Measurements from ENCODE around the gene ATF6. TPM values are rescaled to one million over a fixed set of nuclear protein-coding genes. Genes with fewer than 3 reads are reported as not detected.

Gene ATF6
- total and polyA plus RNA-seq, 9 of the 15 experiments (the other 6 are each of a cell fraction or from before 2014, with no cell fraction given), result 11.7 to 32.4 (median 20.4) TPM

DNA sequence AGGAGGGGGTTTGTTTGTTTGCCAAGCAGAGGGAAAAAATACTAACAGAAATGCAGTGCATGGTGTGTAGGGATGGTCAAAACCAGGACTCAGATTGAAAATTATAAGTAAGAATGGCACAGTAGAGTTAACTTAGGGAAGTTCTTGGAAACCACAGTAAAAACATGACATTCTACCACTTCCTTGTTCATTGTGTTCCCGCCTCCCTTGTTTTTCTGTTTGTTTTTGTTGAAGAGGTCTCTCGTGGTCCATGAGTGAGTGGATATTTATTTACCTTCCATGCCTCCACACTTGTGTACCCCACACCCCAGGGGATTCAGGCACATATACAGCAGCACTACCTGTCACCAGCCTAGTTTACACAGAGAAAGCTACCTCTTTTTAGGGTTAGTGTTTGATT is 187.9 kb downstream of the ATF6 start (continued):
- no peak for TF ChIP-seq SREBF2 (CRISPR knock-in tag; IDR thresholded peaks at IDR 0.05)
- TF ChIP-seq, protein P1, sequence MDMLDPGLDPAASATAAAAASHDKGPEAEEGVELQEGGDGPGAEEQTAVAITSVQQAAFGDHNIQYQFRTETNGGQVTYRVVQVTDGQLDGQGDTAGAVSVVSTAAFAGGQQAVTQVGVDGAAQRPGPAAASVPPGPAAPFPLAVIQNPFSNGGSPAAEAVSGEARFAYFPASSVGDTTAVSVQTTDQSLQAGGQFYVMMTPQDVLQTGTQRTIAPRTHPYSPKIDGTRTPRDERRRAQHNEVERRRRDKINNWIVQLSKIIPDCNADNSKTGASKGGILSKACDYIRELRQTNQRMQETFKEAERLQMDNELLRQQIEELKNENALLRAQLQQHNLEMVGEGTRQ (CRISPR knock-in tag; IDR thresholded peaks at IDR 0.05), result no peak
- TF ChIP-seq, protein P2, sequence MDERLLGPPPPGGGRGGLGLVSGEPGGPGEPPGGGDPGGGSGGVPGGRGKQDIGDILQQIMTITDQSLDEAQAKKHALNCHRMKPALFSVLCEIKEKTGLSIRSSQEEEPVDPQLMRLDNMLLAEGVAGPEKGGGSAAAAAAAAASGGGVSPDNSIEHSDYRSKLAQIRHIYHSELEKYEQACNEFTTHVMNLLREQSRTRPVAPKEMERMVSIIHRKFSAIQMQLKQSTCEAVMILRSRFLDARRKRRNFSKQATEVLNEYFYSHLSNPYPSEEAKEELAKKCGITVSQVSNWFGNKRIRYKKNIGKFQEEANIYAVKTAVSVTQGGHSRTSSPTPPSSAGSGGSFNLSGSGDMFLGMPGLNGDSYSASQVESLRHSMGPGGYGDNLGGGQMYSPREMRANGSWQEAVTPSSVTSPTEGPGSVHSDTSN (CRISPR knock-in tag; IDR thresholded peaks at IDR 0.05; ENCODE audit: low read depth), result no peak
- TF ChIP-seq, protein P2 (tag; conservative IDR thresholded peaks at IDR 0.05; ENCODE audit: low read depth), result no peak
- no peak for TF ChIP-seq HDGF (IDR thresholded peaks at IDR 0.05)
- TF ChIP-seq, protein P3, sequence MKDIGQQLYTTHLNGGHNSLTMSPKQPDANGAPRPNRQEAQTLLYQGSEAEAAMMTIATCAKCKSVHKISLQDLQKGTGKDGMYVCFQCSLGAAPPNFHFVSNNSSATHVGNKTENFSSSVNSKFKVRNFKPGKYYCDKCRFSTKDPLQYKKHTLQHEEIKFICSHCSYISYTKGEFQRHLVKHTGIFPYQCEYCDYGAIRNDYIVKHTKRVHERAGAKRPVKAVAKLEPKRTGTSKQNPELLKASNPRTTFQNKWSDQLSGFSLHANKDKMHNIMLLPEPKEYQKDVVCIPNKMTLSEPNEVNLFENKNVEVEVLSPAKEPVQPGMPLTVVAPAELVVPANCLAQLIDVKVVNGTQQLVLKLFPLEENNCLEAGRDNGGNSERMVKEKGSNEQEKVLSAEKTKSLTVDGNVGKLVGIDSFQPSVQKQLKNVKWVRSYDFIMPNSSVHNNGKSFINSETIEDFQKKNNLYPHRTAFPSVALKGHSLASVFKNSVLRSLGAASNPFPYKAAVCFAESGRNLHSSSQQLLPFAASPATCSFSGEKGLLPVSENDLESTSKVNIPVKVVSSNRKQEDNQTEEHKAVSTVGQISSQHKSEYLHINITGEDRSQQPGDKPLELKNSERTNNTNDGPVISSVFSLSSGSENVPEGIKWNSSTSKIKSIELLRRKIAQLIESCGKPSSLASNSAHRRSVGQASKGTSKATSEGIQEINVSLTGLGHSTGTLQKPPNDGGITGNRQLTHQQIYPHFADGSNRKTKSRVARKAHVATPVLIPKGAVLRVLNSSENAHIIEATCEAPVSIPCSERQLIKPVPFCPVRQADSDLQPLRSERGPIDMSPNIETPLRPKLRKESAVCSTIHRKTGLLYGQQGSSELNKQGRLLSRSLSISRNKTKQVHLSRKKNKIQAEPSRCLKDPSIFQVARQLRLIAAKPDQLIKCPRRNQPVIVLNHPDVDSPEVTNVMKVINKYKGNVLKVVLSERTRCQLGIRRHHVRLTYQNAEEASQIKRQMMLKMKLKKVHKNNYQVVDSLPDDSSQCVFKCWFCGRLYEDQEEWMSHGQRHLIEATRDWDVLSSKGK (CRISPR knock-in tag; IDR thresholded peaks at IDR 0.05), result no peak
- TF ChIP-seq NELFE (IDR thresholded peaks at IDR 0.05; ENCODE audit: insufficient read depth, insufficient read length), result no peak
- no peak for TF ChIP-seq ZNF830 (CRISPR knock-in tag; IDR thresholded peaks at IDR 0.05)
